Measurements from ENCODE around the gene MDFIC2.

- TF ChIP-seq CTCF (IDR thresholded peaks at IDR 0.05) (no peak), POLR2AphosphoS5 (IDR thresholded peaks at IDR 0.05) (no peak), POLR2A (IDR thresholded peaks at IDR 0.05) (no peak)
Measured at GRCh38 chr3:70298385-70298784, 14.1 kb downstream of the MDFIC2 start.

All from suprapubic skin (tissue), 4 donors.